SU-DHL-6 (cell line): ENCODE measurements around the gene ZNF878.

Experiments
- EZH2phosphoT487 ChIP-seq: fragments of 200-600 bp; sonication (generic), shearing (Covaris generic); conservative IDR thresholded peaks from 2 replicates; pipeline ENCODE4 v1.6.1; 2018; ENCODE audit warnings: mild to moderate bottlenecking, antibody characterized with exemption, low read length, moderate library complexity, mixed read lengths
- TF ChIP-seq, protein P1 (sequence below): fragments of 200-600 bp; sonication (generic); IDR thresholded peaks from one replicate; pipeline ENCODE4 v1.5.1; 2017; ENCODE audit warnings: antibody characterized with exemption, mild to moderate bottlenecking, low read length, moderate library complexity; ENCODE audit not compliant: insufficient read depth, poor library complexity, severe bottlenecking

DNA sequence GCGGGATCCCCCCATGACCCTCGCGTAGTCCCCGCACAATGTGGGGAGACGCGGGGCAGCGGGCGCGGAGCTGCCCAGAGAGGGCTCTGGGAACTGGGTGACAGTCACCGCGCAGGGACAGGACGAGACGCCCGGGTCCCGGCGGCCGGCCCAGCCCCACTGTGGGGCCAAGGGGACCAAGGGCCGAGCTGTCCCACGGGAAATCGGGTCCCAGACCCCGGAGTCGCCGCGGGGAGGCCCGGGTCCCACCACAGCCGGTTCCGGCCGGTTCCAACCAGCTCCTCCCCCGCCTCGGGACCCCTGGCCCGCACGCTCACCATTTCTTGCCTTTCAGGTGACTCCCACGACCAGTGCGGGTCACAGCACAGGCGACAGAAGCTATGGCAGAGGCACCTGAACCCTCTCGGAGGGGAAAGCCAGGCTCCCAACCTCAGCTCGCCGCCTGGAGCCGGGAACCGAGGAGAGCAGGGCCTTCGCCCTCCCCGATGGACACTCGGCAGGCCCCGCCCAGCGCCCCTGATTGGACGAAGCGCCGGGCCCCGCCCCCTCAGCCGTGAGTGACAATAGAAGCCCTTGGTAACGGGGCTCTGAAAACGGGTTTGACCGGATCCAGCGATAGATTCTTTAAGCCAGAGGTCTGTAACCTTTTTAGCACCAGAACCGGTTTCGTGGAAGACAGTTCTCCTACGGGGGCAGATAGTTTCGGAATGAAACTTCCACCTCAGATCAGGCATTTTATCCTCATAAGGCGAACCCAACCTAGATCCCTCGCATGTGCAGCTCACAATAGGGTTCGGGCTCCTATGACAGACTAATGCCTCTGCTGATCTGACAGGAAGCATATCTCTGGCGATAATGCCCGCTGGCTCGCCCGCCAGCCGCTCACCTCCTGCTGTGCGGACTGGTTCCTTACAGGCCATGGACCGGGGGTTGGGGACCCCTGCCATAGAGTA is 17.3 kb downstream of the ZNF878 start, which contains the start of gene ZNF433:
- TF ChIP-seq, protein P1, sequence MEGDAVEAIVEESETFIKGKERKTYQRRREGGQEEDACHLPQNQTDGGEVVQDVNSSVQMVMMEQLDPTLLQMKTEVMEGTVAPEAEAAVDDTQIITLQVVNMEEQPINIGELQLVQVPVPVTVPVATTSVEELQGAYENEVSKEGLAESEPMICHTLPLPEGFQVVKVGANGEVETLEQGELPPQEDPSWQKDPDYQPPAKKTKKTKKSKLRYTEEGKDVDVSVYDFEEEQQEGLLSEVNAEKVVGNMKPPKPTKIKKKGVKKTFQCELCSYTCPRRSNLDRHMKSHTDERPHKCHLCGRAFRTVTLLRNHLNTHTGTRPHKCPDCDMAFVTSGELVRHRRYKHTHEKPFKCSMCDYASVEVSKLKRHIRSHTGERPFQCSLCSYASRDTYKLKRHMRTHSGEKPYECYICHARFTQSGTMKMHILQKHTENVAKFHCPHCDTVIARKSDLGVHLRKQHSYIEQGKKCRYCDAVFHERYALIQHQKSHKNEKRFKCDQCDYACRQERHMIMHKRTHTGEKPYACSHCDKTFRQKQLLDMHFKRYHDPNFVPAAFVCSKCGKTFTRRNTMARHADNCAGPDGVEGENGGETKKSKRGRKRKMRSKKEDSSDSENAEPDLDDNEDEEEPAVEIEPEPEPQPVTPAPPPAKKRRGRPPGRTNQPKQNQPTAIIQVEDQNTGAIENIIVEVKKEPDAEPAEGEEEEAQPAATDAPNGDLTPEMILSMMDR: no peak
- no peak for TF ChIP-seq EZH2phosphoT487
